Tongue (tissue), 2 donors: ENCODE data around the gene TSPAN11. TPM values are rescaled to one million over a fixed set of nuclear protein-coding genes. Genes with fewer than 3 reads are reported as not detected.
A peak's percentile ranks its signal among the peaks of the same experiment; 100 is the strongest.
"Not testable (repeated sequence)": the region's sequence is repeated elsewhere in the genome, so short reads cannot be mapped to it uniquely, and the experiment has no call there.

Source experiments
- DNase-seq: peaks from one replicate; pipeline ENCODE4 v3.0.0-alpha.2; 2015
- total RNA-seq: library from RNA; depleted of rRNA; stranded (reverse); fragments of >200 nt; gene quantifications from one replicate; pipeline ENCODE4 v1.2.3, GENCODE V29; 2014

TSPAN11 gene
- total RNA-seq, result 27.1 TPM

- DNase-seq, result peak; percentile 84
These were observed at the start of gene TSPAN11 for GRCh38 chr12:30926243-30927221. Gene TSPAN11 (plus strand): TSS chr12:30926748. CDS start chr12:30953992, 27,244 bp downstream.

- DNase-seq, result no peak
These were observed 49.3 kb upstream of the TSPAN11 start for GRCh38 chr12:30877105-30877875.

GRCh38 chr12:30878024-30878423 is 48.5 kb upstream of the TSPAN11 start:
- no peak for DNase-seq

- DNase-seq, result peak; percentile 44
These were observed 46.5 kb upstream of the TSPAN11 start for GRCh38 chr12:30880061-30880460.

- DNase-seq, result no peak
These were observed 45.7 kb upstream of the TSPAN11 start for GRCh38 chr12:30880813-30881212.

GRCh38 chr12:30882706-30883105 is 43.8 kb upstream of the TSPAN11 start:
- peak; percentile 37 for DNase-seq

- DNase-seq, result no peak
These were observed 41.7 kb upstream of the TSPAN11 start for GRCh38 chr12:30884799-30885198.

- DNase-seq, result no peak
These were observed 41.2 kb upstream of the TSPAN11 start for GRCh38 chr12:30885321-30885720.

- DNase-seq, result no peak
These were observed 39.3 kb upstream of the TSPAN11 start for GRCh38 chr12:30887226-30887625.

- no peak for DNase-seq
These were observed 38.3 kb upstream of the TSPAN11 start for GRCh38 chr12:30888241-30888640.

GRCh38 chr12:30894531-30894930 is 32.0 kb upstream of the TSPAN11 start:
- not testable (repeated sequence) for DNase-seq

GRCh38 chr12:30896461-30896860 is 30.1 kb upstream of the TSPAN11 start:
- peak; percentile 50 for DNase-seq

GRCh38 chr12:30898846-30899245 is 27.7 kb upstream of the TSPAN11 start:
- DNase-seq, result no peak

GRCh38 chr12:30900351-30900750 is 26.2 kb upstream of the TSPAN11 start:
- no peak for DNase-seq

- DNase-seq, result no peak
These were observed 24.5 kb upstream of the TSPAN11 start for GRCh38 chr12:30902001-30902400.

GRCh38 chr12:30902596-30902995 is 24.0 kb upstream of the TSPAN11 start:
- DNase-seq, result no peak

GRCh38 chr12:30905463-30906009 is 21.0 kb upstream of the TSPAN11 start:
- no peak for DNase-seq

GRCh38 chr12:30908076-30908721 is 18.3 kb upstream of the TSPAN11 start:
- no peak for DNase-seq

- peak; percentile 85 for DNase-seq
These were observed 17.7 kb upstream of the TSPAN11 start for GRCh38 chr12:30908722-30909348.

GRCh38 chr12:30909349-30910037 is 17.1 kb upstream of the TSPAN11 start:
- DNase-seq, result peak; percentile 36

- DNase-seq, result no peak
These were observed 16.6 kb upstream of the TSPAN11 start for GRCh38 chr12:30910038-30910350.
